H9 (cell line): ENCODE data around the gene ADAM19. TPM values are rescaled to one million over a fixed set of nuclear protein-coding genes. Genes with fewer than 3 reads are reported as not detected.

Source experiments
- DNase-seq: peaks from one replicate; pipeline ENCODE4 v3.0.0-alpha.2; 2017
- H2AFZ ChIP-seq: one replicate; pipeline ENCODE4 v1.6.1; 2013; ENCODE audit warnings: mild to moderate bottlenecking, low read length, control low read depth, moderate library complexity
- H2AK5ac ChIP-seq: 2 replicates; pipeline ENCODE4 v1.6.1; 2013; ENCODE audit warnings: low read length, control low read depth, mixed read lengths; ENCODE audit not compliant: insufficient read length
- H2BK120ac ChIP-seq: one replicate; pipeline ENCODE4 v1.6.1; 2013; ENCODE audit warnings: low read depth, mild to moderate bottlenecking, low read length, control low read depth, inconsistent platforms; ENCODE audit not compliant: poor library complexity, severe bottlenecking
- H2BK12ac ChIP-seq: 2 replicates; pipeline ENCODE4 v1.6.1; 2013; ENCODE audit warnings: low read length, control low read depth, mixed read lengths, low read depth; ENCODE audit not compliant: insufficient read length
- H2BK15ac ChIP-seq: 2 replicates; pipeline ENCODE4 v1.6.1; 2013; ENCODE audit warnings: low read depth, low read length, control low read depth
- H2BK20ac ChIP-seq: one replicate; pipeline ENCODE4 v1.6.1; 2013; ENCODE audit warnings: low read depth, mild to moderate bottlenecking, low read length, control low read depth, inconsistent platforms; ENCODE audit not compliant: poor library complexity, severe bottlenecking
- H2BK5ac ChIP-seq: 2 replicates; pipeline ENCODE4 v1.6.1; 2013; ENCODE audit warnings: low read length, control low read depth, mixed read lengths; ENCODE audit not compliant: insufficient read length
- H3K14ac ChIP-seq: 2 replicates; pipeline ENCODE4 v1.6.1; 2013; ENCODE audit warnings: low read length, control low read depth; ENCODE audit not compliant: insufficient read depth
- H3K18ac ChIP-seq: 2 replicates; pipeline ENCODE4 v1.6.1; 2013; ENCODE audit warnings: low read depth, mild to moderate bottlenecking, mixed read lengths, low read length, control low read depth; ENCODE audit not compliant: insufficient read length
- H3K23ac ChIP-seq: 2 replicates; pipeline ENCODE4 v1.6.1; 2013; ENCODE audit warnings: low read length, control low read depth, mixed read lengths, low read depth; ENCODE audit not compliant: insufficient read length
- H3K23me2 ChIP-seq: 2 replicates; pipeline ENCODE4 v1.6.1; 2013; ENCODE audit warnings: low read depth, mild to moderate bottlenecking, mixed read lengths, low read length, control low read depth; ENCODE audit not compliant: insufficient read length, poor library complexity, severe bottlenecking
- H3K27ac ChIP-seq: 2 replicates; pipeline ENCODE4 v1.5.1; 2013; ENCODE audit warnings: low read length, control low read depth, mixed read lengths, low read depth; ENCODE audit not compliant: insufficient read length
- H3K27me3 ChIP-seq: 2 replicates; pipeline ENCODE4 v1.6.1; 2013; ENCODE audit warnings: low read length, control low read depth, inconsistent platforms; ENCODE audit not compliant: insufficient read depth
- H3K4ac ChIP-seq: 2 replicates; pipeline ENCODE4 v1.6.1; 2013; ENCODE audit warnings: low read depth, mild to moderate bottlenecking, control low read depth, inconsistent platforms, low read length, moderate library complexity
- H3K4me1 ChIP-seq: 2 replicates; pipeline ENCODE4 v1.6.1; 2013; ENCODE audit warnings: low read length, control low read depth, inconsistent platforms; ENCODE audit not compliant: insufficient read depth
- H3K4me2 ChIP-seq: 2 replicates; pipeline ENCODE4 v1.6.1; 2013; ENCODE audit warnings: low read length, control low read depth, mixed read lengths; ENCODE audit not compliant: insufficient read length, insufficient read depth
- H3K56ac ChIP-seq: 2 replicates; pipeline ENCODE4 v1.6.1; 2013; ENCODE audit warnings: low read depth, mild to moderate bottlenecking, mixed read lengths, low read length, control low read depth; ENCODE audit not compliant: insufficient read length
- H3K79me1 ChIP-seq: 2 replicates; pipeline ENCODE4 v1.6.1; 2013; ENCODE audit warnings: low read depth, mild to moderate bottlenecking, moderate library complexity, low read length, control low read depth, inconsistent platforms; ENCODE audit not compliant: insufficient read depth, poor library complexity, severe bottlenecking
- H3K79me2 ChIP-seq: 2 replicates; pipeline ENCODE4 v1.6.1; 2013; ENCODE audit warnings: low read length, control low read depth, inconsistent platforms; ENCODE audit not compliant: insufficient read depth
- H3K9ac ChIP-seq: 2 replicates; pipeline ENCODE4 v1.6.1; 2013; ENCODE audit warnings: low read length, control low read depth, mixed read lengths; ENCODE audit not compliant: insufficient read length; ENCODE audit errors: extremely low read depth
- H3K9me3 ChIP-seq: one replicate; pipeline ENCODE4 v1.6.1; 2013; ENCODE audit warnings: low read depth, low read length, inconsistent platforms; ENCODE audit not compliant: control insufficient read depth
- H3T11ph ChIP-seq: one replicate; pipeline ENCODE4 v1.6.1; 2013; ENCODE audit warnings: mild to moderate bottlenecking, low read length, control low read depth, inconsistent platforms
- H4K20me1 ChIP-seq: one replicate; pipeline ENCODE4 v1.6.1; 2013; ENCODE audit not compliant: control insufficient read depth, insufficient read length, insufficient read depth
- H4K5ac ChIP-seq: 2 replicates; pipeline ENCODE4 v1.6.1; 2013; ENCODE audit warnings: low read depth, mild to moderate bottlenecking, mixed read lengths, low read length, control low read depth; ENCODE audit not compliant: insufficient read length
- H4K8ac ChIP-seq: replicated peaks from 2 replicates; pipeline ENCODE4 v1.6.1; 2013; ENCODE audit warnings: low read length, control low read depth, mixed read lengths, low read depth; ENCODE audit not compliant: insufficient read length
- H4K91ac ChIP-seq: 2 replicates; pipeline ENCODE4 v1.6.1; 2013; ENCODE audit warnings: low read depth, mild to moderate bottlenecking, moderate library complexity, mixed read lengths, low read length, control low read depth; ENCODE audit not compliant: insufficient read length
- H3K27ac Mint-ChIP-seq, 3 experiments: 2 replicates in 2 of 3; 3 replicates in 1 of 3; pipeline ENCODE4 v1.8.0; 2020 to 2021; ENCODE audit warnings: mixed read lengths in 3 of 3, mild to moderate bottlenecking in 1 of 3, moderate library complexity in 1 of 3
- H3K27me3 Mint-ChIP-seq: 2 replicates; pipeline ENCODE4 v1.8.0; 2021; ENCODE audit warnings: low read depth, mild to moderate bottlenecking, moderate library complexity, mixed read lengths
- H3K36me3 Mint-ChIP-seq, 3 experiments: 2 replicates in 2 of 3; 3 replicates in 1 of 3; pipeline ENCODE4 v1.8.0; 2020 to 2021; ENCODE audit warnings: low read depth in 3 of 3, mixed read lengths in 3 of 3; ENCODE audit not compliant: insufficient read depth in 1 of 3
- H3K4me1 Mint-ChIP-seq, 2 experiments: 2 replicates each; pipeline ENCODE4 v1.8.0; 2020; ENCODE audit warnings: mixed read lengths in 2 of 2
- H3K4me3 Mint-ChIP-seq, 2 experiments: 2 replicates in 1 of 2; 3 replicates in 1 of 2; pipeline ENCODE4 v1.8.0; 2020 to 2021; ENCODE audit warnings: mild to moderate bottlenecking in 2 of 2, mixed read lengths in 2 of 2, moderate library complexity in 1 of 2
- H3K9me3 Mint-ChIP-seq, 2 experiments: 2 replicates in 1 of 2; 3 replicates in 1 of 2; pipeline ENCODE4 v1.8.0; 2020; ENCODE audit warnings: mild to moderate bottlenecking in 2 of 2, mixed read lengths in 2 of 2, moderate library complexity in 1 of 2
- WGBS: extraction: QIAGEN DNeasy Blood & Tissue Kit; methylation state at CpG from one replicate; pipeline ENCODE4 v1.1.7; 2013; ENCODE audit warnings: missing lambda C conversion rate, low lambda C conversion rate, mixed read lengths; ENCODE audit not compliant: insufficient read length; ENCODE audit errors: extremely low coverage; 5-methylcytosine and 5-hydroxymethylcytosine counted together
- total RNA-seq: library from RNA; stranded (reverse); gene quantifications from 2 replicates; pipeline ENCODE4 v1.2.1, GENCODE V29; 2021
- TF ChIP-seq, protein P1 (sequence below): fragments of 200-600 bp; sonication (generic); conservative IDR thresholded peaks from 3 replicates; pipeline ENCODE4 v1.8.0; 2021; ENCODE audit warnings: antibody characterized with exemption, mild to moderate bottlenecking

The ADAM19 gene
- total RNA-seq, 1 experiment from 2014 or later = 9.9 TPM

DNA sequence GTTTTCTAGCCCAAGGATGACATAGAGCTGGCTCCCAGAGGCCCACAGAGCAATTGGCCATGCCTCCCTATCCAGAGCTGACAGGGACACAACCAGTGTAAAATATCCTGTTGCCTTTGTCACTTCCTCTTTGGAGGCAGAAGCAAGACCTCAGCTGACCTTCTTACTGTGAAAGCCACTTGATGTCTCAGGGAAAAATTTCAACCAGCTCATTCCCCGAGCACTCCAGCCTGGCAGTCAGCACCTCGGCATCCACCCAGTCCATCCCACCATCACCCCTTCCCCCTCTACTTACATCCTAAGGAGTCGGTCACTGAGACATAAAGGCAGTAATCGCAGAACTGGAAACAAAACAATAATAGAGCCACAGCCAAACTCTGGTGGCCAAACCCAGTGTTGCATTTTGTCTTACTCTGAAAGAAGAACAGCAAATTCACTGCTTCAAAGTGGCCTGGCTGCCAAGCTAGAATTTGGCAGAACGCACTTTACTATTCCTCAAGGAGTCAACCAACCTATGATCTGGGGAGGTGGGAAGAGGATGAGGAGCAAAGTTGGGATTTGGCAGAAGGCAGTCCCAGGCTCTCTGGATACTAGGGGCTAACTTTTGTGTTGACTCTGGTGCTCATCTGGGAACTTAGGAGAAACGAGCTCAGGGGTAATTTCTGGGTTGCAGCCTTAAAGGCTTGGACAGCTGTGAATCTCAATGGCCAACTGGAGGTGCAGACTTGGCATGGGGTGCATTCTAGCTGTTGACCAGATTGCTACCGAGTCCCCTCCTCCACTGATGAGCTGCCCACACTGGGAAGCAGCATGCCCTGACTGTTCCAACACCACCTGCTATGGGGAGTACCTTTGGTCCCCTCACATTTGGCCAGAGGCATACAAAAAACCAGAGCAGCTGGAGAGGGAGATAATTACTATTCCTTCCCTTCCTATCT is 101.9 kb downstream of the ADAM19 start:
- no peak overlapping the region for H2BK15ac ChIP-seq
- H3K4me2 ChIP-seq = no peak overlapping the region
- no peak for DNase-seq
- H2BK20ac ChIP-seq = no peak overlapping the region
- no peak overlapping the region for H3T11ph ChIP-seq
- H4K8ac ChIP-seq = no peak overlapping the region
- H2BK12ac ChIP-seq = no peak overlapping the region
- no CpG with 5 or more reads among the region's 7 CpGs for WGBS
- no peaks in the 10 kb centered on the region for H3K23me2 ChIP-seq
- H3K4ac ChIP-seq = no peak overlapping the region
- no peak overlapping the region for H2BK5ac ChIP-seq
- no peak overlapping the region for H4K5ac ChIP-seq
- no peak overlapping the region for H3K4me3 Mint-ChIP-seq
- no peaks in the 10 kb centered on the region for H4K20me1 ChIP-seq
- no peak overlapping the region for H3K14ac ChIP-seq
- H3K79me2 ChIP-seq = no peaks in the 10 kb centered on the region
- no peak overlapping the region for H3K27ac Mint-ChIP-seq
- TF ChIP-seq, protein P1, sequence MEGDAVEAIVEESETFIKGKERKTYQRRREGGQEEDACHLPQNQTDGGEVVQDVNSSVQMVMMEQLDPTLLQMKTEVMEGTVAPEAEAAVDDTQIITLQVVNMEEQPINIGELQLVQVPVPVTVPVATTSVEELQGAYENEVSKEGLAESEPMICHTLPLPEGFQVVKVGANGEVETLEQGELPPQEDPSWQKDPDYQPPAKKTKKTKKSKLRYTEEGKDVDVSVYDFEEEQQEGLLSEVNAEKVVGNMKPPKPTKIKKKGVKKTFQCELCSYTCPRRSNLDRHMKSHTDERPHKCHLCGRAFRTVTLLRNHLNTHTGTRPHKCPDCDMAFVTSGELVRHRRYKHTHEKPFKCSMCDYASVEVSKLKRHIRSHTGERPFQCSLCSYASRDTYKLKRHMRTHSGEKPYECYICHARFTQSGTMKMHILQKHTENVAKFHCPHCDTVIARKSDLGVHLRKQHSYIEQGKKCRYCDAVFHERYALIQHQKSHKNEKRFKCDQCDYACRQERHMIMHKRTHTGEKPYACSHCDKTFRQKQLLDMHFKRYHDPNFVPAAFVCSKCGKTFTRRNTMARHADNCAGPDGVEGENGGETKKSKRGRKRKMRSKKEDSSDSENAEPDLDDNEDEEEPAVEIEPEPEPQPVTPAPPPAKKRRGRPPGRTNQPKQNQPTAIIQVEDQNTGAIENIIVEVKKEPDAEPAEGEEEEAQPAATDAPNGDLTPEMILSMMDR = no peak
- no peak overlapping the region for H3K23ac ChIP-seq
- H2BK120ac ChIP-seq = no peak overlapping the region
- H3K56ac ChIP-seq = no peak overlapping the region
- H3K79me1 ChIP-seq = no peaks in the 10 kb centered on the region
- no peak overlapping the region for H4K91ac ChIP-seq
- H3K27ac ChIP-seq = no peak overlapping the region
- H2AFZ ChIP-seq = no peak overlapping the region
- no peak overlapping the region for H3K9ac ChIP-seq
- no peaks in the 10 kb centered on the region for H3K27me3 Mint-ChIP-seq
- no peak overlapping the region for H3K18ac ChIP-seq
- no peaks in the 10 kb centered on the region for H3K9me3 Mint-ChIP-seq
- H3K36me3 Mint-ChIP-seq = no peaks in the 10 kb centered on the region
- no peak overlapping the region for H2AK5ac ChIP-seq
- H3K4me1 Mint-ChIP-seq = peaks cover 5% of the 10 kb centered on the region in 2 experiments; a peak in 3 of 4 replicates
- peaks cover 4% of the 10 kb centered on the region; the same call in 1 of the 2 replicates for H3K4me1 ChIP-seq
- no peaks in the 10 kb centered on the region for H3K27me3 ChIP-seq
- H3K9me3 ChIP-seq = no peaks in the 10 kb centered on the region
